Glutamatergic neuron (in vitro differentiated cells): ENCODE measurements around the gene MYH16. TPM values are rescaled to one million over a fixed set of nuclear protein-coding genes. Genes with fewer than 3 reads are reported as not detected.
A peak's percentile ranks its signal among the peaks of the same experiment; 100 is the strongest.
"Not testable (repeated sequence)": the region's sequence is repeated elsewhere in the genome, so short reads cannot be mapped to it uniquely, and the experiment has no call there.

ENCODE experiments used
- DNase-seq: peaks from one replicate; pipeline ENCODE4 v3.0.0; 2022
- H3K27ac Mint-ChIP-seq: one replicate; pipeline ENCODE4 v1.8.0; 2020; ENCODE audit warnings: mild to moderate bottlenecking, mixed read lengths, inconsistent platforms; ENCODE audit not compliant: unreplicated experiment
- H3K27me3 Mint-ChIP-seq: one replicate; pipeline ENCODE4 v1.8.0; 2020; ENCODE audit warnings: mild to moderate bottlenecking, moderate library complexity, mixed read lengths, inconsistent platforms; ENCODE audit not compliant: unreplicated experiment
- H3K36me3 Mint-ChIP-seq: one replicate; pipeline ENCODE4 v1.8.0; 2020; ENCODE audit warnings: mild to moderate bottlenecking, mixed read lengths, inconsistent platforms; ENCODE audit not compliant: unreplicated experiment
- H3K4me1 Mint-ChIP-seq: one replicate; pipeline ENCODE4 v1.8.0; 2020; ENCODE audit warnings: mild to moderate bottlenecking, low read depth, mixed read lengths, inconsistent platforms; ENCODE audit not compliant: unreplicated experiment
- H3K4me3 Mint-ChIP-seq: one replicate; pipeline ENCODE4 v1.8.0; 2020; ENCODE audit warnings: mild to moderate bottlenecking, mixed read lengths, inconsistent platforms; ENCODE audit not compliant: unreplicated experiment
- H3K9me3 Mint-ChIP-seq: one replicate; pipeline ENCODE4 v1.8.0; 2020; ENCODE audit warnings: mild to moderate bottlenecking, moderate library complexity, mixed read lengths, inconsistent platforms; ENCODE audit not compliant: unreplicated experiment
- total RNA-seq: library from RNA; stranded (reverse); fragmentation: NEBNext Ultra II Directional; extraction: Animal tissue kit (Norgen Biotek cat#: 25700); gene quantifications from one replicate; pipeline ENCODE4 v1.2.1, GENCODE V29; 2021; ENCODE audit not compliant: unreplicated experiment
- TF ChIP-seq, protein P1 (sequence below): fragments of 200-600 bp; sonication (generic); IDR thresholded peaks from one replicate; pipeline ENCODE4 v1.5.0; 2021; ENCODE audit not compliant: partially characterized antibody, unreplicated experiment

The MYH16 gene
- total RNA-seq, 1 donor from 2014 or later = not detected

DNA sequence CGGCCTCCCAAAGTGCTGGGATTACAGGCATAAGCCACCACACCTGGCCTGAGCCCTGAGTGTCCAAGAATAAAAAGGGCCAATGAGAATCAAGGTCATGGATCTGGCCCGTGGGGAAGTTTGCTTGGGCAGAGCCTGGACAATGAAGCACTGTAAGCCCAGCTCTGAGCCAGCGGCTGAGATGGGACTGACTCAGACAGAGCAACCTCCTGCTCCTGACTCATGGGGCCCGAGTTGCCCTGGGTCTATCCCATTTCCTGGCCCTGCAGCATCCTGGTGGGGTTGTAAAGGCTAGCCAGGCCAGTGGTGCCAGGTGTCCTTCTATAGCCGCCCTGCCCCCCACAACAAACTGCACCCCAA, 5.2 kb upstream of the MYH16 start:
- TF ChIP-seq, protein P1, sequence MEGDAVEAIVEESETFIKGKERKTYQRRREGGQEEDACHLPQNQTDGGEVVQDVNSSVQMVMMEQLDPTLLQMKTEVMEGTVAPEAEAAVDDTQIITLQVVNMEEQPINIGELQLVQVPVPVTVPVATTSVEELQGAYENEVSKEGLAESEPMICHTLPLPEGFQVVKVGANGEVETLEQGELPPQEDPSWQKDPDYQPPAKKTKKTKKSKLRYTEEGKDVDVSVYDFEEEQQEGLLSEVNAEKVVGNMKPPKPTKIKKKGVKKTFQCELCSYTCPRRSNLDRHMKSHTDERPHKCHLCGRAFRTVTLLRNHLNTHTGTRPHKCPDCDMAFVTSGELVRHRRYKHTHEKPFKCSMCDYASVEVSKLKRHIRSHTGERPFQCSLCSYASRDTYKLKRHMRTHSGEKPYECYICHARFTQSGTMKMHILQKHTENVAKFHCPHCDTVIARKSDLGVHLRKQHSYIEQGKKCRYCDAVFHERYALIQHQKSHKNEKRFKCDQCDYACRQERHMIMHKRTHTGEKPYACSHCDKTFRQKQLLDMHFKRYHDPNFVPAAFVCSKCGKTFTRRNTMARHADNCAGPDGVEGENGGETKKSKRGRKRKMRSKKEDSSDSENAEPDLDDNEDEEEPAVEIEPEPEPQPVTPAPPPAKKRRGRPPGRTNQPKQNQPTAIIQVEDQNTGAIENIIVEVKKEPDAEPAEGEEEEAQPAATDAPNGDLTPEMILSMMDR = no peak
- peaks cover 3% of the 10 kb centered on the region for H3K9me3 Mint-ChIP-seq

DNA sequence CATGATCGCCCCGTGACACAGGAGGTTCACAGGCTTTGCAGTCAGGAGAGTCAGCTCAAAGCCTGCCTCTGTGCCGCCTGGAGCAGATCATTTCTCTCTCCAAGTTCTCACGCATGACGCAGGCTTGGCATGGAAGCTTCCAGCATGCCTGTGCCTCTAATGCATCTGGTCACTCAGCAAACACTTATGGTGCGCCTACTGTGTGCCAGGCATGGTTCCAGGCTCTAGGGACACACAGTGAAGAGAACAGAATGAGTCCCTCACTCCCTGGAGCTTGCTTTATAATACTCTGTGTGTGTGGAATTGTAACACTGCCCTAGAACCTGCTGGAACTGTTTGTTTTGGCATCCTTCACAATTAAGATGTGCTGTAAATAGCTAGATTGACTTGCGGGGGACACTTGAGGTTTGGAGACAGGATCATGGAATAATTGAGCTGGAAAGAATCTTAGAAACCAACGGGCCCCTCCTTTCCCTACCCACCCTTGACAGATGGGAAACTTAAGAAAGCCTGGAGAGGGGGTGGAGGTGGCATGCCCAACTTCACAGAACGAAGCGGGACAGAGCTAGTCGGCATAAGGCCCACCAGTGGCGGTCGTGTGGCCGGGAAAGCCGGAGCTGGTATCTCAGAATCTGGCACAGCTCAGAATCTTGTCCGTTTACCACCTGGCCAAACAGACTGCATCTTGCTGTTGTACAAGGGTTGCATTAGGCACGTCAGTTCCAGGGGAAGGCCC, 4.6 kb upstream of the MYH16 start:
- Mint-ChIP-seq H3K27ac (peak overlapping the region; percentile 30), H3K4me3 (no peak overlapping the region), H3K27me3 (peaks cover 2% of the 10 kb centered on the region), H3K4me1 (peaks cover 13% of the 10 kb centered on the region), H3K36me3 (peaks cover 5% of the 10 kb centered on the region), H3K9me3 (peaks cover 3% of the 10 kb centered on the region)
- TF ChIP-seq, protein P1 = no peak
- DNase-seq = peak; percentile 41

More for the DNA sequence above, 5.2 kb upstream of the MYH16 start:
- Mint-ChIP-seq H3K36me3 (peaks cover 5% of the 10 kb centered on the region), H3K27ac (no peak overlapping the region), H3K27me3 (peaks cover 2% of the 10 kb centered on the region), H3K4me3 (no peak overlapping the region), H3K4me1 (peaks cover 13% of the 10 kb centered on the region)
- DNase-seq = no peak

DNA sequence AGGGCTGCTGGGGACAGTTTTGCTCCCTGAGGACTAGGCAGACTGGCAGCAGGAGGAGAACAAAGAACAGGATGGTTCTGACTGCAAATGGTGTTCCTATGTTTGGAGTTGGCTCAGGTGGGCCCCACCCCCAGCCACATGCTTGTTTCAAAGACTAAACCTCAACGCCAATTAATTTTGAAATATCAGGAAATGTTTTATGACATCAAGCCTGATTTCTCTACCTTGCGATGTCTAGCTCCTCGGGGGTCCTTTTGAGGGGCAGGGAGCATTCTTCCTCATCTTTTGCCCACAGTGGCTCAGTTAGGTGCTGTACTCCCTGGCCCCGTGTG, 4.1 kb upstream of the MYH16 start:
- H3K27me3 Mint-ChIP-seq = peaks cover 2% of the 10 kb centered on the region
- peaks cover 5% of the 10 kb centered on the region for H3K36me3 Mint-ChIP-seq
- peak overlapping the region; percentile 30 for H3K27ac Mint-ChIP-seq
- no peak for DNase-seq
- H3K4me3 Mint-ChIP-seq = no peak overlapping the region
- TF ChIP-seq, protein P1 = no peak
- peaks cover 13% of the 10 kb centered on the region for H3K4me1 Mint-ChIP-seq
- no peaks in the 10 kb centered on the region for H3K9me3 Mint-ChIP-seq

DNA sequence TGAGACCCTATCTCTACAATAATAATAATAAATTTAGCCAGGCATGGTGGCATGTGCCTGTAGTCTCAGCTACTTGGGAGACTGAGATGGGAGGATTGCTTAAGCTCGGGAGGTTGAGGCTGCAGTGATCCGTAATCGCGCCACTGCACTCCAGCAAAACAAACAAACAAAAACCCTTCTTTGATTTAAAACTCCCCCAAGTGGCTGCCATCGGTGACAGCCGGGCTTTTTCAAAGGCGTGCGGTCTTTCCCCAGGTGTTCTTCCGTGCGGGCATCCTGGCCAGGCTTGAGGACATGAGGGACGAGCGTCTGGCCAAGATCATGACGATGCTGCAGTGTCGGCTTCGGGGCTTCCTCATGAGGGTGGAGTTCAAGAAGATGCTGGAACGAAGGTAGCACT, 1.9 kb upstream of the MYH16 start:
- Mint-ChIP-seq H3K9me3 (no peaks in the 10 kb centered on the region), H3K27ac (no peak overlapping the region), H3K4me3 (no peak overlapping the region), H3K36me3 (peaks cover 5% of the 10 kb centered on the region), H3K27me3 (peaks cover 2% of the 10 kb centered on the region), H3K4me1 (peaks cover 13% of the 10 kb centered on the region)
- DNase-seq = no peak
- TF ChIP-seq, protein P1 = no peak

DNA sequence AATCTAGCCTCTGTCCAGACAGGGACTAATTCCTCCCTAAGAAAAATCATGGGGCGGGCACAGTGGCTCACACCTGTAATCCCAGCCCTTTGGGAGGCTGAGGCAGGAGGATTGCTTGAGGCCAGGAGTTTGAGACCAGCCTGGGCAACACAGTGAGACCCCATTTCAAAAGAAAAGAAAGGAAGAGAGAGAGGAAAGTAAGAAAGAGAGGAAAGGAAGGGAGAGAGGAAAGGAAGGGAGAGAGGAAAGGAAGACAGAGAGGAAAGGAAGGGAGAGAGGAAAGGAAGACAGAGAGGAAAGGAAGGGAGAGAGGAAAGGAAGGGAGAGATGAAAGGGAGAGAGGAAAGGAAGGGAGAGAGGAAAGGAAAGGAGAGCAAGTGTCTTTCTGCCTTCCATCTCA, 922 bp downstream of the MYH16 start:
- H3K4me1 Mint-ChIP-seq, H3K27ac Mint-ChIP-seq, H3K27me3 Mint-ChIP-seq, H3K9me3 Mint-ChIP-seq, DNase-seq, H3K4me3 Mint-ChIP-seq, H3K36me3 Mint-ChIP-seq: not testable (repeated sequence)

DNA sequence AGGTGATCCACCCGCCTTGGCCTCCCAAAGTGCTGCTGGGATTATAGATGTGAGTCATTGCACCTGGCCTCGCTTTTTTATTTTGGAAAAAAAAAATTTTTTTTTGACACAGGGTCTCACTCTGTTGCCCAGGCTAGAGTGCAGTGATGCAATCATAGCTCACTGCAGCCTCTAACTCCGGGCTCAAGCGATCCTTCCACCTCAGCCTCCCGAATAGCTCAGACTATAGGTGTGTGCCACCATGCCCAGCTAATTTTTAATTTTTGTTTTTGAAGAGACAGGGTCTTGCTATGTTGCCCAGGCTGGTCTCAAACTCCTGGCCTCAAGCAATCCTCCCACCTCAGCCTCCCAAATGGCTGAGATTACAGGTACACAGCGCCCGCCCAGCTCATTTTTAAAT, 2.3 kb downstream of the MYH16 start:
- not testable (repeated sequence) for H3K27me3 Mint-ChIP-seq, H3K9me3 Mint-ChIP-seq, H3K36me3 Mint-ChIP-seq, DNase-seq, H3K4me1 Mint-ChIP-seq, H3K4me3 Mint-ChIP-seq, H3K27ac Mint-ChIP-seq
